GM12875 (cell line): Measurements from ENCODE around the gene MTG2.

ENCODE experiments used
- H3K4me3 ChIP-seq: one replicate; pipeline ENCODE4 v1.5.1; 2011; ENCODE audit warnings: low read depth, low read length, control low read depth
- TF ChIP-seq, protein P1 (sequence below): IDR thresholded peaks from 2 replicates; pipeline ENCODE4 v1.5.1; 2011; ENCODE audit warnings: low read depth, mild to moderate bottlenecking, control low read depth, inconsistent platforms, low read length, moderate library complexity, borderline replicate concordance; ENCODE audit not compliant: insufficient read depth

Gene MTG2

DNA sequence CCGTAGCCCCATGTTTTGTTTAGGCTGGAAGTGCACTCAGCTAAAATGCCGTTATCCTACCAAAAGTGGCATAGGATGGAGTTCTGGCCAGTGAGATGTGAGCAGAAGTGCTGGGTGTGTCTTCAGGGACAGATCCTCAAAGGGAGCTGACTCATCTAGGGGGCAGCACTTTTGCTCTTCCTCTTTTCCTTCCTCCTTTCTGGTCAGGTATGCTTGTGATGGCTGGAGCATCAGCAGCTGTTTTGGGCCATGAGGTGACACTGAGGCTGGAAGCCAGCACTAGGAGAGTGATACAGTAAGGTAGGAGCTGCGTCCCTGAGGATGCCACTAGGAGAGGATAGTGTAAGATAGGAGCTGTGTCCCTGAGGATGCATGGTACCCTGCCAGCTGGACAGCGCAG, 50.9 kb downstream of the MTG2 start:
- TF ChIP-seq, protein P1, sequence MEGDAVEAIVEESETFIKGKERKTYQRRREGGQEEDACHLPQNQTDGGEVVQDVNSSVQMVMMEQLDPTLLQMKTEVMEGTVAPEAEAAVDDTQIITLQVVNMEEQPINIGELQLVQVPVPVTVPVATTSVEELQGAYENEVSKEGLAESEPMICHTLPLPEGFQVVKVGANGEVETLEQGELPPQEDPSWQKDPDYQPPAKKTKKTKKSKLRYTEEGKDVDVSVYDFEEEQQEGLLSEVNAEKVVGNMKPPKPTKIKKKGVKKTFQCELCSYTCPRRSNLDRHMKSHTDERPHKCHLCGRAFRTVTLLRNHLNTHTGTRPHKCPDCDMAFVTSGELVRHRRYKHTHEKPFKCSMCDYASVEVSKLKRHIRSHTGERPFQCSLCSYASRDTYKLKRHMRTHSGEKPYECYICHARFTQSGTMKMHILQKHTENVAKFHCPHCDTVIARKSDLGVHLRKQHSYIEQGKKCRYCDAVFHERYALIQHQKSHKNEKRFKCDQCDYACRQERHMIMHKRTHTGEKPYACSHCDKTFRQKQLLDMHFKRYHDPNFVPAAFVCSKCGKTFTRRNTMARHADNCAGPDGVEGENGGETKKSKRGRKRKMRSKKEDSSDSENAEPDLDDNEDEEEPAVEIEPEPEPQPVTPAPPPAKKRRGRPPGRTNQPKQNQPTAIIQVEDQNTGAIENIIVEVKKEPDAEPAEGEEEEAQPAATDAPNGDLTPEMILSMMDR, result no peak

GRCh38 chr20:62234339-62234738, 51.5 kb downstream of the MTG2 start:
- TF ChIP-seq, protein P1, result no peak
- H3K4me3 ChIP-seq, result no peak overlapping the region

More for the DNA sequence above, 50.9 kb downstream of the MTG2 start:
- no peak overlapping the region for H3K4me3 ChIP-seq

GRCh38 chr20:62235001-62235776, 52.4 kb downstream of the MTG2 start:
- TF ChIP-seq, protein P1, result no peak

DNA sequence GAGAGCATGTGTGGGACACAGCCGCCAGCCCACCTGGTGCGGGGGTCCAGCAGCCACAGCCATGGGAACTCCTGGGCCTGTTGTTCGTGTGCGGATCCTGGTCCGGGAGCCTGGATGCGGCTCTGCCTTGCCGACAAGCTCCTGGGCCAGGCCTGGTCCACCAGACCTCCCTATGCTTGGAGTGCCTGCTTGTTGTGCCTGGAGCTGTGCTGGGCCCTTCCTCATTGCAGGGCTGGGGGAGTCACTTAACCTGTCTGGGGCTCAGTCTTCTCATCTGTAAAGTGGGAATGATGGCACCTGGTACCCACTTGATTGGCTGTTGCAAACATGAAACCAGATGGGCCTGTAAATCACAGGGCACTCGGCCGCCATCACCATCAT, 52.9 kb downstream of the MTG2 start:
- TF ChIP-seq, protein P1, result no peak
- H3K4me3 ChIP-seq, result no peak overlapping the region

More at GRCh38 chr20:62235001-62235776, 52.4 kb downstream of the MTG2 start:
- no peak overlapping the region for H3K4me3 ChIP-seq

- no peak overlapping the region for H3K4me3 ChIP-seq
- TF ChIP-seq, protein P1, result no peak
These were observed 53.4 kb downstream of the MTG2 start for GRCh38 chr20:62236200-62236599.

DNA sequence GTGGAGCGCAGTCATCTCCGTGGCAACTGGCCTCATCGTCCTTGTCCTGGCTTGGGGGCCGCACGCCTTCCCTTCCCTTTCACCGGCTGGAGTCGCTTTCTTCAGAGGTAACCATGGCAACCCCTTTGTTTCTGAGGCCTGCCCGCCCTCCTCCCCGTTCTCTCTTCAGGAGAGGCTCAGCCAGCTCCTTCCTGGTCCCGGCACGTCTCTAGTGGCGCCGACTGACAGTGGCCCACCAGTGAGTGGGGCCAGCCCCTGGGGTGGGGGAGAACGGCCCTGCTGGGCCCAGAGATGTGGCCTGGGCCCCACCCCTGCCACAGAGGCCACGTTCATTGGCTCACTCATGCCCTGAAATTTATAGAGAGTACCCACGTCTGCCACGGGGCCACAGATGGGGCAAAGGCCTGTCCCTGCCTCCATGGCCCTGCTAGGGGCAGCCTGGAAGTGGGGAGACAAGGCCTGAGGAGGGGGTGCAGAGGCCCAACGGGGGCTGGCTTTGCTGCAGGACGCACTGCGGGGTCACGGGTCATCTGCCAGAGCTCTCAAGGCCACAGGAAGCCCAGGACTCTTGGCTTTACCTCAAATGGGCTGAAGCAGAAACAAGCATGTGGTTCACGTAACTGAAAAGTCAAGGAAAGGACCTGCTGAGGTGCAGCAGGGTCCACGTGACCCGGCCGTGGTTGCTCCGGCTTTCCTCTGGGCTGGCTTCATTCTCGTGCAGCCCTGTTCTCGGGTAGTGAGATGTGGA, 54.1 kb downstream of the MTG2 start:
- TF ChIP-seq, protein P1, result no peak

GRCh38 chr20:62237514-62237800, 54.6 kb downstream of the MTG2 start:
- no peak overlapping the region for H3K4me3 ChIP-seq
- TF ChIP-seq, protein P1, result no peak

More for the DNA sequence above, 54.1 kb downstream of the MTG2 start:
- no peak overlapping the region for H3K4me3 ChIP-seq
